Keratinocyte (primary cell): ENCODE measurements around the gene BMPR1B. TPM values are rescaled to one million over a fixed set of nuclear protein-coding genes. Genes with fewer than 3 reads are reported as not detected.

Experiments
- DNase-seq: peaks from one replicate; pipeline ENCODE4 v3.0.0-alpha.2; 2011; ENCODE audit warnings: low read depth, missing footprints, low spot score
- FAIRE-seq: peaks from 2 replicates; lab custom pipeline; 2011; peaks lifted over from hg19 to GRCh38; lab: Jason Lieb, UNC
- H2AFZ ChIP-seq: 2 replicates; pipeline ENCODE4 v1.6.0; 2012; ENCODE audit warnings: low read length, control low read depth, inconsistent platforms; ENCODE audit not compliant: control insufficient read depth
- H3K27ac ChIP-seq: 2 replicates; pipeline ENCODE4 v1.5.1; 2011; ENCODE audit warnings: low read length; ENCODE audit not compliant: control insufficient read depth, insufficient read depth
- H3K27me3 ChIP-seq: 3 replicates; pipeline ENCODE4 v1.6.0; 2011; ENCODE audit warnings: low read length; ENCODE audit not compliant: control insufficient read depth, insufficient read depth; ENCODE audit errors: extremely low read depth
- H3K36me3 ChIP-seq, 2 experiments: 2 replicates in 1 of 2; 3 replicates in 1 of 2; pipeline ENCODE4 v1.5.1; 2011; ENCODE audit warnings: low read length in 2 of 2, mild to moderate bottlenecking in 1 of 2; ENCODE audit not compliant: control insufficient read depth in 2 of 2, insufficient read depth in 2 of 2; ENCODE audit errors: extremely low read depth in 1 of 2
- H3K4me1 ChIP-seq: 3 replicates; pipeline ENCODE4 v1.5.1; 2011; ENCODE audit warnings: low read length; ENCODE audit not compliant: control insufficient read depth, insufficient read depth; ENCODE audit errors: extremely low read depth
- H3K4me2 ChIP-seq: 3 replicates; pipeline ENCODE4 v1.6.0; 2011; ENCODE audit warnings: low read depth, low read length; ENCODE audit not compliant: control insufficient read depth, insufficient read depth; ENCODE audit errors: extremely low read depth
- H3K4me3 ChIP-seq, 3 experiments: fragments of 200-600 bp in 1 of 3; sonication (generic) in 1 of 3; 2 replicates in 2 of 3; 3 replicates in 1 of 3; pipeline ENCODE4 v1.5.1; 2011 to 2016; ENCODE audit warnings: low read length in 3 of 3, mild to moderate bottlenecking in 3 of 3, control low read depth in 2 of 3, inconsistent platforms in 1 of 3, low read depth in 1 of 3, mixed read lengths in 1 of 3, mixed run types in 1 of 3, moderate library complexity in 1 of 3; ENCODE audit not compliant: control insufficient read depth in 2 of 3, insufficient read depth in 2 of 3; ENCODE audit errors: extremely low read depth in 1 of 3
- H3K79me2 ChIP-seq: 2 replicates; pipeline ENCODE4 v1.6.0; 2012; ENCODE audit warnings: low read length; ENCODE audit not compliant: control insufficient read depth, insufficient read depth
- H3K9ac ChIP-seq: 3 replicates; pipeline ENCODE4 v1.6.0; 2011; ENCODE audit warnings: low read length; ENCODE audit not compliant: control insufficient read depth, insufficient read depth; ENCODE audit errors: extremely low read depth
- H3K9me1 ChIP-seq: 3 replicates; pipeline ENCODE4 v1.6.0; 2011; ENCODE audit warnings: low read length; ENCODE audit not compliant: control insufficient read depth, insufficient read depth; ENCODE audit errors: extremely low read depth
- H3K9me3 ChIP-seq: 2 replicates; pipeline ENCODE4 v1.5.1; 2012; ENCODE audit warnings: low read depth, low read length; ENCODE audit not compliant: control insufficient read depth
- H4K20me1 ChIP-seq: 3 replicates; pipeline ENCODE4 v1.6.0; 2011; ENCODE audit warnings: low read length; ENCODE audit not compliant: control insufficient read depth, insufficient read depth; ENCODE audit errors: extremely low read depth
- CTCF ChIP-seq, 3 experiments: IDR thresholded peaks in 1 of 3; conservative IDR thresholded peaks in 1 of 3; optimal IDR thresholded peaks in 1 of 3; 2 replicates in 2 of 3; 3 replicates in 1 of 3; pipeline versions ENCODE3 to v1.5.1; 2011; ENCODE audit warnings: low read length in 3 of 3, mild to moderate bottlenecking in 3 of 3, moderate library complexity in 2 of 3, control low read depth in 1 of 3, inconsistent platforms in 1 of 3; ENCODE audit not compliant: insufficient read depth in 2 of 3; ENCODE audit errors: extremely low read depth in 1 of 3
- EZH2 ChIP-seq: IDR thresholded peaks from one replicate; pipeline ENCODE4 v1.6.1; 2012; ENCODE audit warnings: inconsistent platforms, mild to moderate bottlenecking, low read length, moderate library complexity
- dilution Hi-C: fragments of 300-500 bp; cut with MboI; formaldehyde crosslinking; loops from one replicate; pipeline ENCODE4 v1.7.0; 2020; ENCODE audit warnings: low sequenced_read_pairs; ENCODE audit not compliant: extremely low pct_ligation_motif_present
- polyA plus RNA-seq, 5 experiments: library from polyadenylated mRNA; depleted of rRNA in 3 of 5; stranded (reverse) in 3 of 5; stranded (forward) in 1 of 5; unstranded in 1 of 5; fragments of >200 nt; gene quantifications; 1 replicate in 1 of 5; 2 replicates in 3 of 5; 3 replicates in 1 of 5; pipeline versions ENCODE4 v1.2.1 to v1.2.3, GENCODE V29; 2011 to 2012; ENCODE audit warnings: missing spikeins in 2 of 5, low read depth in 1 of 5, low replicate concordance in 1 of 5

Gene BMPR1B
- polyA plus RNA-seq, 1 donor (not counting 4 experiments of a cell fraction or from before 2014, with no cell fraction given) = 0.89 TPM

GRCh38 chr4:95000076-95000648 is 242.4 kb downstream of the BMPR1B start:
- H3K27ac ChIP-seq = no peak overlapping the region
- H3K4me3 ChIP-seq = no peak overlapping the region
- no peaks in the 10 kb centered on the region for H3K9me3 ChIP-seq
- no peaks in the 10 kb centered on the region for H3K9me1 ChIP-seq
- dilution Hi-C loops = no loop called here
- H3K9ac ChIP-seq = no peak overlapping the region
- H2AFZ ChIP-seq = no peak overlapping the region
- TF ChIP-seq CTCF (optimal IDR thresholded peaks at IDR 0.05 in 1 of 3, IDR thresholded peaks at IDR 0.05 in 1 of 3, conservative IDR thresholded peaks at IDR 0.05 in 1 of 3; ENCODE audit: extremely low read depth in 1 of 3, insufficient read depth in 2 of 3, low read length in 3 of 3) (no peak), EZH2 (no peak)
- DNase-seq = no peak
- H3K36me3 ChIP-seq = no peaks in the 10 kb centered on the region
- no peak for FAIRE-seq
- peaks cover 6% of the 10 kb centered on the region for H3K4me1 ChIP-seq
- H3K27me3 ChIP-seq = no peaks in the 10 kb centered on the region
- H3K79me2 ChIP-seq = no peaks in the 10 kb centered on the region
- no peak overlapping the region for H3K4me2 ChIP-seq
- no peaks in the 10 kb centered on the region for H4K20me1 ChIP-seq

DNA sequence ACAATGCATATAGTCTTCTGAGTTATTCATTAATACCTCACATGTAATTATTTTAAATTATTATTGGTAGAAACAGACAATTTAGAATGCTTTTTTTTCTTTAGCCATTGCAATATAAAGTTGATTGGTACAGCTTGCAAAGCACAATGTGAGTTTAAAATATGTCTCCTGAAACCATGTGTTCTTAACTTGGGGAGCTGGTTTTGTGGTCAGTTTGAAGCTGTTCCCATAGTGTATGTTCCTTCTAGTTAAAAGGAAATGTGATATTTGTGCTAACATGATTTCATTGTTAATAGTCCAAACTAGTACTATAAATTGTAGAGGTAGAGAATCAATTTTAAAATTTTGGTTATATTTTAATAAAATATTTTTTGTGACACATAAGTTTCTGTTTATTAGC is 247.2 kb downstream of the BMPR1B start:
- DNase-seq (no peak), FAIRE-seq (no peak)
- Histone ChIP-seq H3K36me3 (no peaks in the 10 kb centered on the region), H2AFZ (no peak overlapping the region), H3K4me3 (no peak overlapping the region), H3K4me1 (no peaks in the 10 kb centered on the region), H3K79me2 (no peaks in the 10 kb centered on the region), H3K9me1 (no peaks in the 10 kb centered on the region), H3K9ac (no peak overlapping the region), H3K9me3 (no peaks in the 10 kb centered on the region), H3K27ac (no peak overlapping the region), H3K4me2 (no peak overlapping the region), H3K27me3 (no peaks in the 10 kb centered on the region), H4K20me1 (no peaks in the 10 kb centered on the region)
- dilution Hi-C loops = no loop called here
- no peak for TF ChIP-seq CTCF (optimal IDR thresholded peaks at IDR 0.05 in 1 of 3, IDR thresholded peaks at IDR 0.05 in 1 of 3, conservative IDR thresholded peaks at IDR 0.05 in 1 of 3; ENCODE audit: extremely low read depth in 1 of 3, insufficient read depth in 2 of 3, low read length in 3 of 3)
- TF ChIP-seq EZH2 = no peak
